Muscle layer of colon (tissue), 2 donors: ENCODE results near the gene PRG2.

Experiments
- H3K27ac ChIP-seq: one replicate; pipeline ENCODE4 v1.7.0; 2013; ENCODE audit warnings: low read depth, mild to moderate bottlenecking, low read length, moderate library complexity
- H3K27me3 ChIP-seq, 2 donors: one replicate each; pipeline ENCODE4 v1.7.0; 2013; ENCODE audit warnings: low read length in 2 of 2, mild to moderate bottlenecking in 2 of 2; ENCODE audit not compliant: insufficient read depth in 2 of 2, control insufficient read depth in 1 of 2
- H3K36me3 ChIP-seq: one replicate; pipeline ENCODE4 v1.7.0; 2013; ENCODE audit warnings: mild to moderate bottlenecking, low read length; ENCODE audit not compliant: insufficient read depth
- H3K4me1 ChIP-seq: one replicate; pipeline ENCODE4 v1.7.0; 2013; ENCODE audit warnings: mild to moderate bottlenecking, low read length; ENCODE audit not compliant: insufficient read depth
- H3K4me3 ChIP-seq, 2 donors: one replicate each; pipeline ENCODE4 v1.7.0; 2013; ENCODE audit warnings: low read length in 2 of 2, low read depth in 1 of 2, mild to moderate bottlenecking in 1 of 2, moderate library complexity in 1 of 2
- H3K9ac ChIP-seq: one replicate; pipeline ENCODE4 v1.7.0; 2013; ENCODE audit warnings: low read length
- H3K9me3 ChIP-seq: one replicate; pipeline ENCODE4 v1.7.0; 2013; ENCODE audit warnings: mild to moderate bottlenecking, low read length
- donor health status: abdominal sarcoma.
- donor health status: Adenocarcinoma of cecum.

The PRG2 gene

DNA sequence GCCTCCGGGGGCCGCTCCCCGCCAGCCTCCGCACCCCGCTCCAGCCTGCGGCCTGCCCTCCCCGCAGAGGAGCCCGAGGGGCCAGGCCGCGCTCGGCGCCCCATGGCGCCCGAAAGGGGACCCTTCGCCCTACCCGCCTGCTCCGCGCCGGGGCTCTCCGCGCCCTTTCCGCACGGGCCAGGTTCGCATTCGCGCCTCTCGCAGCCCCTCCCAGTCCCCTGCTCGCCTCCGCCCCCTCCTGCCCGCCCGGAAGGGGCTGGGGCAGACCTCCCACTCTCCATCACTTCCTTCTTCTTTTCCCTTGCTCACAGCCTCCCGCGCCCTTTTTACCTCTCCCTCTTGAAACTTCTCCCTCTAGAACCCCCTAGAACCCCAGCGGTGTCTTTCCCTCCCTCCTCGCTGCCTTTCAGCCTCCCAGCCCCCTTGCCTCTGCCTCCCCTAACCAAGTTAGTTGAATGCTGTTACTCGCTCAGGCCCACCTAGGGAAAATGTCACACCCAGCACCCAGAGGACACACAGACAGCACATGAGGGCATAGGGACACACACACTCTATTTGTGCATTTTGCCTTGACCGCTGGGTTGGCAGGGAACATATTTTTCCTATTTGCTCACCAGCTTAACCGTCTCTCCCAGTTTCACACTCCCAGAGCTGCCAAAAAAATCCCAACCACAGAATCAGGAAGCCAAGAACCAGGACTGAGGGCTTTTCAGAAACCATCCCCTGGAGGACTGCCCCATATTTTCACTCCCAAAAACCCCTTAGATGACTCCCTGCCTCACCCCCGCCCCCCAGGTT, 36.7 kb upstream of the PRG2 start, which contains the start of gene SLC43A3:
SLC43A3 (minus strand) TSS at position 193 of the 798 bp plus-strand sequence. CDS start 949 bp downstream, outside the sequence.
- peak within 1 kb of the TSS; percentile 44 for H3K9ac ChIP-seq
- peak within 1 kb of the TSS; percentile 38 to 61 for H3K4me3 ChIP-seq
- no peaks in the 10 kb centered on the region for H3K27me3 ChIP-seq
- peak within 1 kb of the TSS; percentile 83 for H3K27ac ChIP-seq
- H3K9me3 ChIP-seq: no peaks in the 10 kb centered on the region
- peaks cover 11% of the 10 kb centered on the region for H3K36me3 ChIP-seq
- H3K4me1 ChIP-seq: peaks cover 39% of the 10 kb centered on the region

DNA sequence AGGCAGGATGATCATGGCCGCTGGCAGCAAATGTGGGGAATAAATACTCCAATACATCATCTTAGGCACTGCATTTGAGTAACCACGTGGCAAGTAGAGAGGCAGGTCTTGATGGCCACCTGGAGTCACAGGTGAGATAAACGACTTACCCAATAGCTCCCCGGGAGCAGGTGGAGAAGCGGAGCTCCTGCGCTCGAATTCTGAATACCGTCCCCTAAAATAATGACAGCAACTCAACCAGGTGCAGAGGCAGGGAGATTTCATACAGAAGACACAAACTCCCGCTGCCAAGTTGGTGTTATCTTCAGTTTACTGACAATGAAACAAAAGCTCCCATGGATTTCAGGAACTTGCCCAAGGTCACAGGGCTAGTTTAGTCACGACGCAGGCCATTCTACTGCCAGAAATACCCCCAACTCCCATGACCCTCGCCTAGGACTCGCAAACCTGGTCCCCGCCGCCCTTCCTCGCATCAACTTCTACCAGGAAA, 36.0 kb upstream of the PRG2 start:
- peak overlapping the region; percentile 44 for H3K9ac ChIP-seq
- peak overlapping the region; percentile 38 to 61 for H3K4me3 ChIP-seq
- peaks cover 16% of the 10 kb centered on the region for H3K36me3 ChIP-seq
- peaks cover 39% of the 10 kb centered on the region for H3K4me1 ChIP-seq
- no peaks in the 10 kb centered on the region for H3K27me3 ChIP-seq
- no peaks in the 10 kb centered on the region for H3K9me3 ChIP-seq
- peak overlapping the region; percentile 83 for H3K27ac ChIP-seq

DNA sequence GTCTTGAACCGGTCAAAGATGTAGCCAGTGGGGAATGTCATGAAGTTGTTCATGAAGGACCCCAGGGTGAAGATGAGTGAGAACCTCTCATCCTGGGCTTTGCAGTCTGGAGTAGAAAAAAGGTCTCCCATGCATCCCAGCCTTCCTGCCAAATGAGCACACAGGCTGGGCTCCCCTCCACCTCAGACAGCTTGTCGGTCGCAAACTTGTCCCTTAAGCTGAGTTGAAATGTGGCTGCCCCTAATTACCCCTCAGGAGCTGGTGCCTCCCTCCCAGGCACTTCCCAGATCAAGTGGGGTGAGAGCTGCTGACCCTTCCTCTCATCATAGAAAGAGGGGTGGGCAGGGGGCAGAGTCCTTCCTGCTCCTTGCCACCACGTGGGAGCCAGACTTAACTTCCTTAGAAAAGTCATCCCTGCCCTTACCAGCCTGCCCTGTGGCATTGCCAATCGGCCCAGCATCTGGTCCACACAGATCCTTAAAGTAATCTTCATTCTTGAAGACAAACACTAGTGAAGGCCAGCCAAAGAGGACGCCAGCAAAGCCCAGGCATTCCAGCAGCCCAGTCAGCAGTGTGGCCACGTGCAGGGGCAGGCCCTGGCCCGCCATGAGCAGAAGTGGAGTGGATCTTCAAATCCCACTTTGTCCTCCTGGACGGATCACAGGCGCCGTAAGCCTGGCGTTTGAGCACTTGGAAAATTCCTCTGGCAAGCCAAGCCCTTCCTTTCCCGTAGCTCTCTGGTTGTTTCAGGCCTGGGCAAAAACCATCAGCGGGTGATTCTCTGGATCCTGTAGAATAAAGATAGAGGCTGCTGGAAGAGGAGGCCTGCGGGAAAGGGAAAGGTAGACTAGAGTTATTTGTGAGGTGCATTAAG, 35.4 kb upstream of the PRG2 start:
- H3K4me3 ChIP-seq: peak overlapping the region; percentile 38 to 61
- H3K36me3 ChIP-seq: peaks cover 22% of the 10 kb centered on the region

DNA sequence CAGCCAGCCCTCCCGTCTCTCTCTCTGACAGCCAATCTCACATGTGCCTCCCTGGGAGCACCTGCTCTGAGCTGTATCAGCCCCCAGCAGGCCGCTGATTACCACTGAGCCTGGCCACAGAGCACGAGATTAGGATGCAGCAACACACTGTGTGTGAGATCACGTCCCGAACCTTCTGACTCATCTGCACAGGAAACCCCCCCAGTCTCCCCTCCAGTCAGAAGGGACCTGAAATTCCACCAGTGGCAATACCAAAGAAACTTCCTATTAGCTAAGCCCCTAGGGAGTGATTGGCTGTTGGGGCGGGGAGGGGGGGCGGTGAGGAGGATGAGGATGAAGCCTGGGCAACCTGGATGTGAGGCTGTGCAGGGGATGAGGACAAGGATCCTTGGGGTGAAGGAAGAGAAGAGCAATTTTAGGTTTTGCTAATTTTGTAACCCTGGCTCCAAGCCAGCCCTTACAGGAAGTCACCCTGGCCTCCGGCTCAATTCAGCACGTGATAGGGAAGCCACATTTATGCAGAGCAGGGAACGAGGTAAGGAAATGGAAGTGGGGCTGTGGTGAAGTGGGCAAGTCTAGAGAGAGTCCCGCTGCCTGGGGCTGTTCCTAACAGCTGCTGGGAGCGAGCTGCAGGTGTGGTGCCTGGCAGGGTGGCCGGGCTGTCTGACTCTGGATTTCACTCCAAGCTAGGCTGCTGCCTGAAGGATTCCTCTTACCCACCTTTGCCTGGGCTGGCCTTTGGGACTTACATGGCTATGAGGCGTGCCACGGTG, 34.5 kb upstream of the PRG2 start:
- Histone ChIP-seq H3K9me3 (no peaks in the 10 kb centered on the region), H3K27me3 (no peaks in the 10 kb centered on the region), H3K36me3 (peaks cover 31% of the 10 kb centered on the region), H3K4me3 (peak overlapping the region in 1 of 2 donors; percentile 61), H3K4me1 (peaks cover 39% of the 10 kb centered on the region), H3K27ac (peak overlapping the region; percentile 83), H3K9ac (no peak overlapping the region)

More for the DNA sequence above, 35.4 kb upstream of the PRG2 start:
- Histone ChIP-seq H3K4me1 (peaks cover 39% of the 10 kb centered on the region), H3K9me3 (no peaks in the 10 kb centered on the region), H3K27me3 (no peaks in the 10 kb centered on the region), H3K27ac (peak overlapping the region; percentile 83), H3K9ac (no peak overlapping the region)

DNA sequence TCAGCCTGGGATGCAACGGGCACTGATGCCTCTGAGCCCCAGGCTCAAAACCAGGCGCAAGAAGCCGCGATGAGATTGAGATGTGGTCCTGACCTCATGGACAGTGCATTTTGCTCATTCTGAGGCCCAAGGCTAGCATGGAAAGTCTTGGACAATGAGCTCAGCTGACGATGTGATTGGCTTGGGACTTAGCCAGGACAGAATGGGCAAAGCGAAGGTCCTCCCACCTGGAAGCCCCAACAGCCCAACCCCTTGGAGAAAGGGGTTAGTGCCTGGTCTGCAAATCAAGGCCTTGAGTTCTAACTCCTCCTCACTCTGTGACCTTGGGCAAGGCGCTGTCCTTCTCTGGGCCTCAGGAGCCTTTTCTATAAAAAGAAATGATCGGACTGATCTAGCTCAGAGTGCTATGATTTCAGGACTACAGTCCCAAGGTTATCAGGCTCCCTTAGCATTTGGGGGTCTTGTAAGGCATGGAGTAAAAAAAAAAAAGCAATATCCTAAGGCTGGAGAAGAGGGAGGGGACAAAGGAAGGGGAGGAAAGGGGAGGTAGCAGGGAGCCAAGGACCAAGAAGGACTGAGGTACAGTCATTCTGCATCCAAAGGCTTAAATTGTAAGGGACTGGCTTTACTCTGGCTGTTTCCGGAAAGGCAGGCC, 33.8 kb upstream of the PRG2 start:
- no peaks in the 10 kb centered on the region for H3K27me3 ChIP-seq
- H3K9me3 ChIP-seq: no peaks in the 10 kb centered on the region
- H3K4me1 ChIP-seq: peaks cover 39% of the 10 kb centered on the region
- peaks cover 33% of the 10 kb centered on the region for H3K36me3 ChIP-seq
- no peak overlapping the region for H3K4me3 ChIP-seq
- no peak overlapping the region for H3K9ac ChIP-seq
- no peak overlapping the region for H3K27ac ChIP-seq

DNA sequence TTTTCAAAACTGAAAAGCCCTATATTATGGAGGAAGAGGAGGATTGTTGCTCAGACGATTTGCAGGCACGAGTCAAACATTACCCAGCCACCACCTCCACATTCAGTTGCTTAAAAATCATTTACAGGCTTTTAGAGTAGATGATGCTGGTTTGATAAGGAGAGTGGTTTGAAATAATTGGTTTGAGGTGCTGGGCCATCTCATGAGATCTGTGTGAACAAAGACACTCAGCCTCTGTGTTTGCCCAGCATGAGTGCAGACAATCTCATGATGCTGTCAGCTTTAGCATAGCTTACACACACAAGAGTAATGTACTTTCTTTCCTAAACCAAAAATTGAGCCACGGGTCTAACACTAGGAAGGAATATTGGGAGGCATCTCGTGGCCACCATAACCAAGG, 32.2 kb upstream of the PRG2 start:
- Histone ChIP-seq H3K4me3 (no peak overlapping the region), H3K36me3 (peaks cover 37% of the 10 kb centered on the region), H3K9ac (no peak overlapping the region), H3K27ac (no peak overlapping the region), H3K27me3 (no peaks in the 10 kb centered on the region), H3K4me1 (peaks cover 32% of the 10 kb centered on the region), H3K9me3 (no peaks in the 10 kb centered on the region)

DNA sequence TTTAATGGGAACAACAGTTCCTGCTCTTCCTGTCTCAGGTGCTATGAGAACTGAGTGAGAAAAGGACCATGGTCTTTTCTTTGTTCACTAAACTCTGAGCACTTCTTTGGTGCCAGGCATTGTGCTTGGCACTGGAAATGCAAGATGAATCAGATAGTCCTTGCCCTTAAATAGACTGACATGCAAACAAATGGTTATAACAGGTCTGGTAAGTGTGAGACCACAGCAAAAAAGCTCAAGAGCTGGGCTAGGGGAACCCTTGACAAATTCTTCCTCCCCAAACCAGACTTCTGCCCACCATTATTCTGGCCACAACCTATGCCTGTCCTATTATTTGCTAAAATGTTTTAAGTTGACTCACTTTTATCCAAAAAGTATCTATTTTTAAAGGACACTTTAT, 31.4 kb upstream of the PRG2 start:
- Histone ChIP-seq H3K4me1 (peaks cover 26% of the 10 kb centered on the region), H3K27me3 (no peaks in the 10 kb centered on the region), H3K36me3 (peaks cover 45% of the 10 kb centered on the region), H3K4me3 (no peak overlapping the region), H3K27ac (no peak overlapping the region), H3K9me3 (no peaks in the 10 kb centered on the region), H3K9ac (no peak overlapping the region)

DNA sequence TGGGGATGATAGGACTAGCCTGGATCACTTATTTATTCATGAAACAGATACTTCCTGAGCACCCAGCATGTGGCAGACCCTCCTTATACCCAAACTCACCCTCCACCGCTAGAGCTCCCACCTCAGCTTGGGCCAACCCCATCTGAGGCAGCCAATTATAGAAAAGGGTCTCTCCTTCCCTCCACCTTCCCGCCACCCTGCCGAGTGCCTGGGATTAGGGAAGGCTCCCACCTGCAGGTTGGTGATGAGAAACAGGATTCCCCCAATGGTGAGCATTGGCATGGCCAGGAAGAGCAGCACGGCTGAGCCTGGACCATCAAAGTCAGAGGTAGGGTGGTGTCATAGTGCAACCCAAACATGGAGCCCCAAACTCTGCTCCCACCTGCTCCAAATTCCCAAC, 30.6 kb upstream of the PRG2 start:
- no peaks in the 10 kb centered on the region for H3K27me3 ChIP-seq
- H3K9me3 ChIP-seq: no peaks in the 10 kb centered on the region
- no peak overlapping the region for H3K27ac ChIP-seq
- H3K36me3 ChIP-seq: peaks cover 52% of the 10 kb centered on the region
- H3K9ac ChIP-seq: no peak overlapping the region
- no peak overlapping the region for H3K4me3 ChIP-seq
- peaks cover 19% of the 10 kb centered on the region for H3K4me1 ChIP-seq

DNA sequence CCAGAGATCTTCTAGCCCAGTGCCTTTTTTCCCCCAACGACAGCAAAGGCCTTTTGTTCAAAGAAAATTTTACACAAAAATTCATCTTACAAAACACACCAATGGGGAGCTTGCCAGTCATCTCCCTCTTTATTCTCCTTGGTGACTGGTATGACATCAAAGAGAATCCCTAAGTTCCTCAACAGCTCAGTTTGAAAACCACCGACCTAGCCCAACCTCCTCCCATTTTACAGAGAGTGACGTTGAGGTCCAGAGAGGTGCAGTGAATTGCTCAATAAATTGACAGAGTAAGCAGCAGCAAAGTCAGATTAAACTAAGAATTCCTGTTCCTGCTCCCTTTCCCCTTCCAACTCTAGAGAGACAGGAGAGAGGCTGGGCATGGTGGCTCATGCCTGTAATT, 28.7 kb upstream of the PRG2 start:
- no peak overlapping the region for H3K27ac ChIP-seq
- no peaks in the 10 kb centered on the region for H3K9me3 ChIP-seq
- no peak overlapping the region for H3K9ac ChIP-seq
- no peak overlapping the region for H3K4me3 ChIP-seq
- H3K4me1 ChIP-seq: peaks cover 2% of the 10 kb centered on the region
- no peaks in the 10 kb centered on the region for H3K27me3 ChIP-seq
- peaks cover 65% of the 10 kb centered on the region for H3K36me3 ChIP-seq

DNA sequence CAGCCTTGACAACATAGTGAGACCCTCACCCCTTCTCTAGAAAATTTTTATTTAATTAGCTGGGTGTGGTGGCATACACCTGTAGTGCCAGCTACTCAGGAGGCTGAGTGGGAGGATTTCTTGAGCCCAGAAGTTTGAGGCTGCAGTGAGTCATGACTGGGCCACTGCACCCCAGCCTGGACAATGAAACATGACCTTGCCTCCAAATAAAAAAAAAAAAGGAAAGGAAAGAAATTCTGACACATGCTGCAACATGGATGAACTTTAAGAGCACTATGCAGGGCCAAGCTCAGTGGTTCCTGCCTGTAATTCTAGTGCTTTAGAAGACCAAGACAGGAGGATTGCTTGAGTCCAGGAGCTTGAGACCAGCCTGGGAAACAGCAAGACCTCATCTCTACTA, 27.7 kb upstream of the PRG2 start:
- Histone ChIP-seq H3K36me3 (peaks cover 67% of the 10 kb centered on the region), H3K4me3 (no peak overlapping the region)

More for the DNA sequence above, 27.7 kb upstream of the PRG2 start:
- H3K4me1 ChIP-seq: no peaks in the 10 kb centered on the region
- H3K27me3 ChIP-seq: no peaks in the 10 kb centered on the region
- H3K9me3 ChIP-seq: no peaks in the 10 kb centered on the region
- H3K9ac ChIP-seq: no peak overlapping the region
- H3K27ac ChIP-seq: no peak overlapping the region
